Natural killer cell treated with Interleukin-12 subunit alpha and Interleukin-12 subunit beta and Interleukin-15 and Interleukin-18, amount 100 ng/mL, for 72 hours (primary cell): ENCODE results near the gene AHSP. TPM values are rescaled to one million over a fixed set of nuclear protein-coding genes. Genes with fewer than 3 reads are reported as not detected.
"Not testable (repeated sequence)": the region's sequence is repeated elsewhere in the genome, so short reads cannot be mapped to it uniquely, and the experiment has no call there.

Experiments
- ATAC-seq, 2 donors: fragments of 150-1000 bp; cut with Tn5 transposase in 1 of 2; sonication (Bioruptor Pico), chemical (Tn5 transposase) in 1 of 2; 2 replicates each; pipeline ENCODE4 v1.10.0; 2021
- DNase-seq: peaks from one replicate; pipeline ENCODE4 v3.0.0; 2022; ENCODE audit warnings: low spot score
- H3K27ac Mint-ChIP-seq, 2 donors: 1 replicate in 1 of 2; 2 replicates in 1 of 2; pipeline ENCODE4 v1.8.0; 2022; ENCODE audit warnings: mixed read lengths in 2 of 2, mild to moderate bottlenecking in 1 of 2, moderate library complexity in 1 of 2
- H3K27me3 Mint-ChIP-seq, 2 donors: 1 replicate in 1 of 2; 2 replicates in 1 of 2; pipeline ENCODE4 v1.8.0; 2022; ENCODE audit warnings: mixed read lengths in 2 of 2
- H3K36me3 Mint-ChIP-seq: one replicate; pipeline ENCODE4 v1.8.0; 2022; ENCODE audit warnings: mixed read lengths
- H3K4me1 Mint-ChIP-seq, 2 donors: 1 replicate in 1 of 2; 2 replicates in 1 of 2; pipeline ENCODE4 v1.8.0; 2022; ENCODE audit warnings: low read depth in 2 of 2, mixed read lengths in 2 of 2, mild to moderate bottlenecking in 1 of 2
- H3K4me3 Mint-ChIP-seq: one replicate; pipeline ENCODE4 v1.8.0; 2022; ENCODE audit warnings: mixed read lengths
- H3K9me3 Mint-ChIP-seq: 2 replicates; pipeline ENCODE4 v1.8.0; 2022; ENCODE audit warnings: mixed read lengths
- total RNA-seq, 2 donors: library from RNA; stranded (reverse); gene quantifications; one replicate each; pipeline ENCODE4 v1.2.3, GENCODE V29; 2022

The AHSP gene
- total RNA-seq, 2 donors from 2014 or later: not detected

GRCh38 chr16:31569360-31569717 lies 41.6 kb downstream of the AHSP start:
- peaks cover 2% of the 10 kb centered on the region for H3K9me3 Mint-ChIP-seq
- peaks cover 0 to 7% of the 10 kb centered on the region in 2 donors for H3K4me1 Mint-ChIP-seq
- H3K27me3 Mint-ChIP-seq: peaks cover 36 to 71% of the 10 kb centered on the region in 2 donors
- no peak overlapping the region for H3K27ac Mint-ChIP-seq
- ATAC-seq (no peak), DNase-seq (no peak)
- H3K36me3 Mint-ChIP-seq: peaks cover 19% of the 10 kb centered on the region
- H3K4me3 Mint-ChIP-seq: peak overlapping the region; percentile 67

- peaks cover 41 to 59% of the 10 kb centered on the region in 2 donors for H3K27me3 Mint-ChIP-seq
- ATAC-seq: no peak
Measured at GRCh38 chr16:31572821-31573220, 45.1 kb downstream of the AHSP start.

GRCh38 chr16:31574159-31574558 lies 46.5 kb downstream of the AHSP start:
- ATAC-seq, H3K9me3 Mint-ChIP-seq, H3K4me3 Mint-ChIP-seq, H3K4me1 Mint-ChIP-seq, H3K27ac Mint-ChIP-seq, DNase-seq: not testable (repeated sequence)
- peaks cover 33 to 46% of the 10 kb centered on the region in 2 donors for H3K27me3 Mint-ChIP-seq
- H3K36me3 Mint-ChIP-seq: peaks cover 32% of the 10 kb centered on the region

More at GRCh38 chr16:31572821-31573220, 45.1 kb downstream of the AHSP start:
- H3K27ac Mint-ChIP-seq: no peak overlapping the region
- H3K4me1 Mint-ChIP-seq: peaks cover 0 to 7% of the 10 kb centered on the region in 2 donors
- H3K9me3 Mint-ChIP-seq: peaks cover 5% of the 10 kb centered on the region
- no peak overlapping the region for H3K4me3 Mint-ChIP-seq
- peaks cover 26% of the 10 kb centered on the region for H3K36me3 Mint-ChIP-seq
- DNase-seq: no peak

GRCh38 chr16:31577411-31577810 lies 49.7 kb downstream of the AHSP start:
- Mint-ChIP-seq H3K27ac (no peak overlapping the region), H3K36me3 (peaks cover 28% of the 10 kb centered on the region), H3K4me1 (peaks cover 0 to 4% of the 10 kb centered on the region in 2 donors), H3K4me3 (no peak overlapping the region), H3K9me3 (peaks cover 13% of the 10 kb centered on the region), H3K27me3 (peaks cover 13 to 25% of the 10 kb centered on the region in 2 donors)
- ATAC-seq: no peak
- no peak for DNase-seq

Other genes with a start within 250 kb of the AHSP start
- 100 to 1,000 TPM in 1 of 2 donors, 10 to 100 TPM in 1; 62.1 to 124 TPM for gene ITGAX, start 172.7 kb upstream of the AHSP start, total RNA-seq
- under 1 TPM in 1 of 2 donors, not detected in 1; 0.47 TPM for gene ITGAD, start 134.6 kb upstream of the AHSP start, total RNA-seq
- gene COX6A2, start 99.5 kb upstream of the AHSP start, total RNA-seq: not detected
- gene ZNF843, start 85.1 kb upstream of the AHSP start, total RNA-seq: under 1 TPM in 1 of 2 donors, not detected in 1; 0.17 TPM
- 10 to 100 TPM; 31.6 to 36.0 TPM for gene ARMC5, start 68.4 kb upstream of the AHSP start, total RNA-seq
- under 1 TPM; 0.55 to 0.75 TPM for gene TGFB1I1, start 55.7 kb upstream of the AHSP start, total RNA-seq
- not detected for gene SLC5A2, start 44.8 kb upstream of the AHSP start, total RNA-seq
- 10 to 100 TPM; 42.1 to 48.5 TPM for gene RUSF1, start 19.5 kb upstream of the AHSP start, total RNA-seq